ENCODE data around the gene ALKBH8. TPM values are rescaled to one million over a fixed set of nuclear protein-coding genes. Genes with fewer than 3 reads are reported as not detected.
"Not testable (repeated sequence)": the region's sequence is repeated elsewhere in the genome, so short reads cannot be mapped to it uniquely, and the experiment has no call there.

Gene ALKBH8
- total RNA-seq = 4.3 TPM

- peak; percentile 48 to 76 (median 75) for DNase-seq (ENCODE audit: low read depth in 2 of 3, low spot score in 2 of 3)
These were observed at the start of gene ALKBH8 for GRCh38 chr11:107565219-107565937. TSS of gene ALKBH8 (minus strand) at chr11:107565735. CDS start at chr11:107560893, 4,842 bp downstream.

- no peak for DNase-seq (ENCODE audit: low read depth in 2 of 3, low spot score in 2 of 3)
These were observed 46.9 kb upstream of the ALKBH8 start for GRCh38 chr11:107612445-107612844.

GRCh38 chr11:107609400-107610218, 44.1 kb upstream of the ALKBH8 start:
- no peak for DNase-seq (ENCODE audit: low read depth in 2 of 3, low spot score in 2 of 3)

GRCh38 chr11:107608809-107609208, 43.3 kb upstream of the ALKBH8 start:
- no peak for DNase-seq (ENCODE audit: low read depth in 2 of 3, low spot score in 2 of 3)

GRCh38 chr11:107606141-107606540, 40.6 kb upstream of the ALKBH8 start:
- DNase-seq (ENCODE audit: low read depth in 2 of 3, low spot score in 2 of 3) = no peak

GRCh38 chr11:107605061-107606006, 39.8 kb upstream of the ALKBH8 start:
- DNase-seq (ENCODE audit: low read depth in 2 of 3, low spot score in 2 of 3) = no peak

- DNase-seq (ENCODE audit: low read depth in 2 of 3, low spot score in 2 of 3) = peak in 1 of 3 donors; percentile 29
These were observed 32.9 kb upstream of the ALKBH8 start for GRCh38 chr11:107598225-107599139.

- DNase-seq (ENCODE audit: low read depth in 2 of 3, low spot score in 2 of 3) = no peak
These were observed 29.2 kb upstream of the ALKBH8 start for GRCh38 chr11:107594736-107595135.

- no peak for DNase-seq (ENCODE audit: low read depth in 2 of 3, low spot score in 2 of 3)
These were observed 28.4 kb upstream of the ALKBH8 start for GRCh38 chr11:107593951-107594350.

GRCh38 chr11:107592813-107593212, 27.3 kb upstream of the ALKBH8 start:
- no peak for DNase-seq (ENCODE audit: low read depth in 2 of 3, low spot score in 2 of 3)

- no peak for DNase-seq (ENCODE audit: low read depth in 2 of 3, low spot score in 2 of 3)
These were observed 26.7 kb upstream of the ALKBH8 start for GRCh38 chr11:107592231-107592590.

- DNase-seq (ENCODE audit: low read depth in 2 of 3, low spot score in 2 of 3) = no peak
These were observed 26.1 kb upstream of the ALKBH8 start for GRCh38 chr11:107591378-107592230.

GRCh38 chr11:107590460-107591377, 25.2 kb upstream of the ALKBH8 start, which contains the start of gene ELMOD1:
TSS of gene ELMOD1 (plus strand) at chr11:107591147. CDS start at chr11:107618190, 27,043 bp downstream.
- DNase-seq (ENCODE audit: low read depth in 2 of 3, low spot score in 2 of 3) = peak in 2 of 3 donors; percentile 21 to 35

GRCh38 chr11:107587306-107587979, 21.9 kb upstream of the ALKBH8 start:
- DNase-seq (ENCODE audit: low read depth in 2 of 3, low spot score in 2 of 3) = no peak

- DNase-seq (ENCODE audit: low read depth in 2 of 3, low spot score in 2 of 3) = no peak
These were observed 18.2 kb upstream of the ALKBH8 start for GRCh38 chr11:107583629-107584195.

- no peak for DNase-seq (ENCODE audit: low read depth in 2 of 3, low spot score in 2 of 3)
These were observed 15.6 kb upstream of the ALKBH8 start for GRCh38 chr11:107581147-107581546.

GRCh38 chr11:107579169-107579568, 13.6 kb upstream of the ALKBH8 start:
- DNase-seq (ENCODE audit: low read depth in 2 of 3, low spot score in 2 of 3) = not testable (repeated sequence)
